NCI-H2196 treated with DMSO at 0.1 percent for 48 hours (cell line): ENCODE measurements around the gene ATG5.

Source experiments
- DNase-seq: peaks from one replicate; lab custom pipeline; 2025; ENCODE audit not compliant: unreplicated experiment; lab: John Stamatoyannopoulos, UW

Gene ATG5

DNA sequence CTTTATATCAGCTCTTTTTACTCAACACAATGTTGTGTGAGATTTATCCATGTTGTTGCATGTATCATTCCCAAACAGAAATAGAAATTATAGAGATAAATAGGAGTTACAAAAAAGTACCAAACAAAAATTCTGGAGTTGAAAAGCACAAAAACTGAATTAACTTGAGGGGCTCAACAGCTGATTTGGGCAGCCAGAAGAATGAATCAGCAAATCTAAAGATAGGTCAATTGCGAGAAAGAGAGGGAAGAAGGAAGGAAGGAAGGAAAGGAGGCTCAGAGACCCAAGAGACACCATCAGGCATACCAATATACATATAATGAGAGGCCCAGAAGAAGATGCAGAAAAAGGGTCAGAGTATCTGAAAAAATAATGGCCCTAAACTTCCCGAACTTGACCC is 98.9 kb downstream of the ATG5 start:
- no peak for DNase-seq

DNA sequence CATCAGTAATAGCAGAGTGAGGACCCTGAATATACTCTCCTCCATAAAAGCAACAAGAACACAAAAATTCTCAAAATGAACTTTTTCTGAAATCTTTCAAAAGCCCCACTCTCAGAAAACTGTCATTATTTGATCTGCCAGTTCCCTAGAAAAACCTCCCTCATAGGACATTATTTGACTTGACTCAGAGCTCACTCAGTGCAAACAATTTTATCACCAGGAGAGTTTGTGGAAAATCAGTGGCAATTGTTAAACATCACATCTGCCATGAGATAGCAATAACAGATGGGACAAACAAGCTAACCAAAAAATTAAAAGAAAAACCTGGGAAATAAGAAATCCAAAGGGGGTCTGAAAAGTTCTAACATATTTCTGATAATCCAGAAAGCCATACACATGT is 100.0 kb downstream of the ATG5 start:
- DNase-seq, result no peak

DNA sequence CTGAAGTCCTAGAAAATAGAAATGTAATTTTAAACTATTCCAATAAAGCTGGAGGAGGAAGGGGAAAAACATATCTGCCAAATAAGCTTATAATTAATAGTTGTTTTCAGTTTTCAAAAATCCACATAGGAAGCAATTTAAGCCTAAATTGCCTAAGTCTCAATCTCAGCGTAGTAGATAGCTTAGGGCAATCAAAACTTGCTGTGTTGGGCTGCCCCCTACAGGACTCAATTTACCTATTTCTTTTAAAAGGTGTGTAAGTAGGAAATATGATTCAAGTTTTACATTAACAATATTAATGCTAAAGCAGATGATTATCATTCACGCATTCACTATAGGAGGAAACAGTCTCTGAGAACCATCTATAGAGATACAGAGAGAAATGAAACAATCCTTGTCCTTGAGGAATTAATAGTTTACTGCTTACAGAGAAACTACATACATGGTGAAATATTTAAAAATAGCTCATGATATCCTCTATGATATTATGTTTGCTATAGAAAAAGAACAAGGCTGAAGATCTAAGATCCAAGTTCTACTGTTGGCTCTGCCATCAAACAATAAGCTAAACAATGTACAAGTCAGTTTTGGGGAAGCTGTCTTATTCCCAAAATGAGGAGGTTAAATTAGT is 102.1 kb downstream of the ATG5 start:
- no peak for DNase-seq

DNA sequence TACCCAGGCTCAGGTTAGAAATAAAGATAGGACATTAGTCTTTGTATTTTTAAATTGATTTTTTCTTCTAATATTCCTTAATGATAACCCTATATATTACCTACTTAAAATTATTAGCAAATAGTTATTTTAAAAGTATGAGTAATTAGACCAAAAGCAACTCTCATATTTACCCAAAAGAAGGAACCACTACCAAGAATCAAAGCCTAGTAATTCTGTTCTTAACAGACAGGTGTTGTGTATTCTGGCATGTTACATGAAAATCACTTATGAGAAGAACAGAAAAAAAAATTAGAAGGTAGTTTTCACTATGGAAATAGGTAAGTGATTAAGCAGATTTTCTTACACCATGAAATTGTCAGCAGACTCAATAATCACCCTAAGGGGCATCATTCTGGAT is 105.1 kb downstream of the ATG5 start:
- no peak for DNase-seq

DNA sequence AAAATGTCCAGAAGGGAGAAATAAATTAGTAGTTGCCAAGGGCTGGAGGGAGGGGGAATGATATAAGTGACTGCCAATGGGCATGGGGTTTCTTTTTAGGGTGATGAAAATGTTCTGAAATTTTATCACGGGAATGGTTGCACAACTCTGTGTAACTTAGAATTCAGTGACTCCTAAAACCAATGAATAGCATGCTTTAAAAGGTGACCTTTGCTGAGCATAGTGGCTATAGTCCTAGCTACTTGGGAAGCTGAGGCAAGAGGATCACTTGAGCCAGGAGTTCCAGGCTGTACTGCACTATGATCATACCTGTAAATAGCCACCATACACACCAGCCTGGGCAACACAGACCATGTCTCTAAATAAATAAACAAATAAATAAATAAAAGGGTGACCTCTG is 109.0 kb downstream of the ATG5 start:
- DNase-seq, result no peak

DNA sequence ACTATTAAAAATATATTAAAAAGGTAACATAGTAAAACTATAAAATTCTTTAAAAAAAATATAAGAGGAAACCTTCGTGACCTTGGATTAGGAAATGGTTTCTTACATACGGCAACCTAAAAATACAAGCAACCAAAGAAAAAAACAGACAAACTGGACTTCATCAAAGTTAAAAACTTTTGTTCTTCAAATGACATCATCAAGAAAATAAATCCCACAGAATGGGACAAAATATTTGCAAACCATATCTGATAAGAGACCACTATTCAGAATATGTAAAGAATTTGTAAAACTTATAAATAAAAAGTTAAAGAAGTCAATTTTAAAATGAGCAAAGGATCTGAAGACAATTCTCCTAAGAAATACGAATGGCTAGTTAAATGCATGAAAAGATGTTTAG is 110.0 kb downstream of the ATG5 start:
- DNase-seq, result no peak

DNA sequence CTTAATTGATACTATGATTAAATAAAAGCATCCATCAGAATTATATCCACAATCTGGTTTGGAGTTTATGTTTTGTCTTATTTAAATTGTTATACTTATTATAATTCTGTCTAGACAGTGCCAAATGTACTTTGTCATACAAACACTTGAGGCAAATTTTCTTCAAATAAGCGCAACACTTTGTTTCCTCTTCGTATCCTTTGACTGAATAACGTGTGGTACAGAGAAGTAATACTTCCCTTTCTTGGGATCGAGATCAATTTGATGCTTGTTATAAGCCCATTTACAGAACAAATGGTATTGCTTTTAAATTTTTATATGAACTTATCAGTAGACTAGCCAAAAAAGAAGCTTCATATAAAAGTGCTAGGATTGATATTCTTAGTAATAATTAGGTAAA is 111.0 kb downstream of the ATG5 start:
- no peak for DNase-seq

DNA sequence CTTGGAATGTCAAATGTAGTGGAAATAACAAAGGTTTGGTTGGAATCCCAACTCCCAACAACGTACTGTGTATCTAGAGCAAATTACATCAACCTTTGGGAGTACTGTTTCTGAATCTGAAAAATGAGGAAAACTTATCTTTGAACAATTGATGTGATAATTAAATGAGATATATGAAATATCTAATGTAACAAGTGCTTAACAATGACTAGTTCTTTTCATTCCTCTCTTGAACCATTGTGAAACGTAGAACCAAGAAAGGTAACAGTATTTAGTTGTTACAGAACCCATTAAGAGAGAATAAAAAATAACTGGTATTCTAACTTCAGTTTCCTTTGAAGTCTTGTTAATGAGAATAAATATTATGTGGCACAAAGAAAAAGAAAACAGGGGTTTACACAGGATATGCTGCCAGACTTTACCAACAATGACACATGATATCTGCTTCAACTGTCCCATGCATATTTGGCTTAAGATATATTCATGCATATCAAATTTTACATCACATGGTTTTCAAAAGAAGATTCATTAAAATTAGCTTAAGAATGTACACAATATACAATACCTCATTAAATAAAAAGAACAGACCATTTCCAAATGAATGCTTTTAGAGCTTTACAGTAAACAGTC is 111.8 kb downstream of the ATG5 start:
- no peak for DNase-seq

DNA sequence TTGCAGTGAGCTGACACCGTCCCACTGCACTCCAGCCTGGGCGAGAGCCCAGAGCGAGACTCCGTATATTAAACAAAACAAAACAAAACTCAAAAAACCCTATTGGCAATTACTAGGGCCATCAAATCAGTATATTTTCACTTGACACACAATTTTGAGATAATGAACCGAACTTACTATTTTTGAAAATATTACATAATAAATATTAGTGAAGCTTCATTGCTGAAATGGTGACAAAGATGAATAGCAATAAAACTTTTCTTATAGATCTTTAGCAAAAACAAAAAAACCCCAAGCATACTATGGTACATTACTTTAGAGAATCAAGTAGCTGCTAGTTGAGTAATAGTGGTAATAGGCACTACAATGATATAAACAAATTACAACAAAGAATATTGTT is 113.0 kb downstream of the ATG5 start:
- no peak for DNase-seq

DNA sequence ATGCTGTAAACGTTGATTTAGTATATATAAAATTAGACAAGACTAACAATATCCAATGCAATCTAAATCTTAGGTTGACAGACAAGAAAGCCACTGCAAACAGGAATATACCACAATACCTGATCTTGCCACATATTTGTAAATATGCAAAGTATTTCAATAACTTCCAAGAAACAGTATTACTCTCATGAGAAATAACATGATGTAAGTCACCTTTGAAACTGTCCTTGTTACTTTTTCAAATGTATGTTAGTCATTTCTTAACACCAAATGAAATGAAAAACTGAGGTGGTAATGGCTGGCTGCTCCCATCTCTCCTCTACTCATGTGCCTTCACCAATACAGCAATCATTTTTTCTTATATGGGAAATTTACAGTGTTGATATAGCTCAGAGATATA is 118.7 kb downstream of the ATG5 start:
- DNase-seq, result no peak

DNA sequence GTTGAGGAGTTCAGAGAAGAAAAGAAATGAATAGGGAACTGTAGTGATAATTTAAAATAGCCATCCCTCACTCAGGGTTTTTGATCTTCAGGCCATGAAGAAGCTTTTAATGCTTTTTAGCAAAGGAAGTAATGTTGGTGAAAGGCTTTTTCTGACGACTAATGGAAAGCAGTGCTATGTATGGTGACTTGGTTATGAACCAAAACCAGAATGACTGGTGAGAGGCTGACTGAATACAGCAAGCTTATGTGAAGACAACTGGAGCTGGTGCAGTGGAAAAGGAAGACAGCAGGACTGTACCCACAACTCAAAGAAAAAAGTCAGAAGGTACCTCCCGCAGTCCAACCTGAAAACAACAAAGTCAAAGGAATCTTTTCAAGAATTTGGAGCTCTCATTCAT is 120.6 kb downstream of the ATG5 start:
- DNase-seq, result no peak

DNA sequence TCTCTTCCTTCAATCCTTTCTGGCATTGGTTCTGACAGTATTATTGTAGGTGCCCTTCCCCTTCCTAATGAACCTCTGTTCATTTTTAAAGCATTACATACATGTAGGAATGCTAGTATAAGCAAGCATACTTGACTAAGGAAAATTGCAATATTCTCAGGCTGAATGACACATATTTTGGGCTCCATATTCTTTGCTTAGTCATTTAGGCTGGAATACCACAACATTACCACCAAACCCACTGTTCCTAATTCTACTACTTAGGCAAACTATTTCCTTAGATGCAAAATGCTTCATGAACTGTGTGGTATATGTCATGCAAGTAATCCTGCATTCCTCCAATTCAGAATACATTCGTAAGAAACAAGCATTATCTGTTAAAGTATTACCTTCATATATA is 125.6 kb downstream of the ATG5 start:
- no peak for DNase-seq

DNA sequence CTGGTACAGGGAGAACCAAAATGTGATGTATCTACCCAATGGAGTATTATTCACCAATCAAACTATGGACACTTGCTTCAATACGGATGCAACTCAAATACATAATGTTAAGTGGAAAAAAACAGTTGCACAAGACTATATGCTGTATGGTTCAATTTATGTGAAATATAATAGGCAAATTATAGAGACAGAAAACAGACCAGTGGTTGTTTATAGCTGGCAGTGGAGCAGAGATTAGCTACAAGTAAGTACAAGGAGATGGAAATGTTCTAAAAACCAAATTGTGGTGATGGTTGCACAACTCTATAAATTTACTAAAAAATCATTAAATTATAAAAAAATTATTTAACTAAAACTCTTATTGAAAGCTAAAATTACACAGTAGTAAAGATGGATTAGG is 126.2 kb downstream of the ATG5 start:
- no peak for DNase-seq

DNA sequence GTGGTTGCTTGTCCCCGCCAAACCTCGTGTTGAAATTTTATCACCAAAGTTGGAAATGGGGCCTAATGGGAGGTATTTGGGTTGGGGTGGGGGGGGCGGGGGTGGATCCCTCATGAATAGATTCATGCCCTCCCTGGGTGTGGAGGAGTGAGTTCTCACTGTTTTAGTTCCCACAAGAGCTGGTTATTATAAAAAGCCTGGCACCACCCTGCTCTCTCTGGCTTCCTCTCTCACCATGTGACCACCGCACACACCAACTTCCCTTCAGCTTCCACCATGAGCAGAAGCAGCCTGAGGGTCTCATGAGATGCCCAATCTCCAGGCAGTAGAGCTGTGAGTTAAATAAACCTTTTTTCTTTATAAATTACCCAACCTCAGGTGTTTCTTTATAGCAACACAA is 128.1 kb downstream of the ATG5 start:
- DNase-seq, result no peak

DNA sequence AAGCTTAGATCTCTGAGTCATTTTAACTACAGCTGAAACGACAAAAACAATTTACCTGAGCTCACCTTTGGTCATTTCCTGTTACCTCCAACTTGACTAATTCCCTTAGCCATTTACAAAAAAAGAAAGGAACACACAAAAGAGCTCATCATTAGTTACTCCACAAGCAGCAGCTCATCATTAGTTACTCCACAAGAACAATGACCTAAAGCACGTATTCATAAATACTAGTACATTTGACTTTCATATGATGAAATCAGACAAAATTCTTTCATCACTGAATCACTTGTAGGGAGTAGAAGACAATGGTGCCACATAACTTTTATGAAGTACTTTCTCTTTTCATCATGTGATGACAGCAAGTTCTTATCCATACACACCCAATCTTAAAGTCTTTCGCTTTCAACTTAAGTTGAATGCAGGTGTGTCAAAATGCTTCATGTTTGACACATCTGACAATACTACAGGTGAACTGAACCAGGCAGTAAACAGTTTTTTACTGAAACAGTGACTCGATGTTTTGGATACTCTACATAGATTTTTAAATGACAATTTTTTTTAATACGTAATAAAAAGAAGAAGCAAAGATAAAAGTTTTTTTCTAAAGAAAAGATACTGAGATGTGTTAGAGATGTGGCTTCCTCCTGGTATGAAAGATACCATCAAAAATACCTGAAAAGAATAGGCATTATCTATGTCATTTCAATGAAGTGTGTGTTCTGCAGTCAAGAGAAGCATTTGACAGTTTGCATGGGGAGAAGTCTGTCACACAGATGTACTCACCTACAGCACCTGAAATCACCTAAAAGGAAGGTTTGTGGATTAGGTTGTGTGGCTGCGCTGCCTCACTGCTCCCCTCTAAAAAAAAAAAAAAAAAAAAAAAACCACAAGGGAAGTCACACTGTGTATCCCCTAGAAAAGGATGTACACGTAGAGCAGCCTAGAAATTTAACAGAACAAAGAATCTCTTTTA is 130.3 kb downstream of the ATG5 start:
- DNase-seq, result no peak

DNA sequence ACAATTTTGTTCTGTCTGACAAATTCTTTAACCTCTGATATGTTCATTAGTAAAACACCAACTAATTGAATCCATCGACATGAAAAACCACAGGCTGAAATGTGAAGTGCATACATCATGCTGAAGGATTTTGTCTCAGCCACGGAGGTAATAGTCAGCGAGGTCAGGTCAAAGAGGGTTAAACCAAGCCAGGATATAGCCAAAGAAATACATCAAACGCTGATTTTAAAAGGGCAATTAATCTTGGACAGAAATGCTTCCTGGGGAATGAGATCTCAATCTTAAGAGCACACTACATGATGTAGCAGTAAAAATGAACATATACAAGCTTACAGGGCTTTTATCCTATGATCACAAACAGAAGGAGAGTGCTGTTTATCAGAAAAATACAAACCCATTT is 132.7 kb downstream of the ATG5 start:
- DNase-seq, result no peak

DNA sequence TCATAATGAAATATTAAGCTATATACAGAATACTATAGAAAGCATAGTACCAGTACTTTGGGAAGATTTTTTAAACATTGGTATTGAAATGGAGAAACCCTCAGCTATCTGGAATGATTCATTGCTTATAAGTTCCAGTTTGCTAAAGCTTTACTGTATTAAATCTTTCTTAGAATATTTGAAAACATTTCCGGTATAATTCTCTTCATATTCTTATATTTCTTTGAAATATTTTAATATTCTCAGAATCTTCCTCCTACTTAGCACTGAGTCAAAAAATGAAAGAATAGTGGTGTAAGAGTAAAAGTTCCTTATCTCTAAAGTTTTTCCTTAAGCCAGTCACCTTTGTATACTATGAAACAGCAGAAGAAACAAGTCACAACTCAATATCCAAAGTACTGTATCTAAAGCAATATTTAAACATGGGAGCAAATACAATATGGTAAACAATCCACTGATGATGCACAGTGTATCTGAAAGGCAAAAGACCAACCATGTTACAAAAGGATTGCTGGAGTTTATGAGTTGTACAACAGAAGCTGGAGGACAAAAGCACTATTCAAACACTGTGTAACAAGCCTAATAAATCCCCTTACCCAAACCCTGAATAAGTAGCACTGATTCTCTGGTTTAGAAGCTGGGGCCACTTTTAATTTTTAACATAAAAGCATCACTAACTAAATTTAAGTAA is 137.3 kb downstream of the ATG5 start:
- DNase-seq, result no peak

DNA sequence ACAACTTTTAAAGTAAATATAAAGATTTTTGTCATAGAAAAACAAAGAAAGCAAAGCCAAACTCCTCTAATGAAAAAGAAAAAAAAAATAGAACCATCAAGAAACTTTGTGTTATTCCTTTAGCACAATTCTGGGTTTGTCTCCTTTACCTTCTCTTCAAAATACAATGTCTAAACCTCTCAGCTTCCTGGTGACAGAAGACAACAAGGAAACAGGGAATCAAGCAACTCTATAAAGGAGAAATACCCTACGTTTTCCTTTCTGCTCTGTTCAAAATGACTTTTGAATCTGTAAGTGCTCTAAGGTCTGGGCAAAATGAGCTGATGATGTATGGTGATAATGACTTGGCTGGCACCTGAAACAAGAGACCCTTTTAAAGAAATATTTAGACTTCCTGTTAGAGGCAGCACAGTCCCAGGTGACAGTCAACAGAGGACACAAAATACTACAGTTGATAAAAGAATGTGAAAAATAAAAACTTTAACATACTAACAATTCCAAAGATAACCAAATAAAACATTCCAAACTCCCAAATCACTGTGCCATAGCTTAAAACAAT is 138.1 kb downstream of the ATG5 start:
- DNase-seq, result no peak

DNA sequence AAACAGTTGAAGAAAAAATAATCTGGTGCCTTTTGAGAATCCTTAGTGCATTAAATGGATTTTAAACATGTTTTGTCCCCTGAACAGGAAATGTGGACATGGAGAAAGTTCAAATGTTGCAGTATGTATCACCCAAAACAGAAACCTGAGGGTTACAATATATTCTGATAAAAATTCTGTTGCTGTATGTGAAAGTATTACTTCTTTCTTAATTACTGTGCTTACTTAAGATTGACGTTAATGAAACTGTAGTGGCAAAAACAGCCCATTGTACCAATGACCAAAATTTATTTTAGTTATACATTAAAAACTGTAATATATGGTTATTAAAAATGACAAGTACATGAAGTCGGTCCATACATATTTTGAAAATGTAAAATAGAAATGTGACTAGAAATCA is 138.8 kb downstream of the ATG5 start:
- no peak for DNase-seq

DNA sequence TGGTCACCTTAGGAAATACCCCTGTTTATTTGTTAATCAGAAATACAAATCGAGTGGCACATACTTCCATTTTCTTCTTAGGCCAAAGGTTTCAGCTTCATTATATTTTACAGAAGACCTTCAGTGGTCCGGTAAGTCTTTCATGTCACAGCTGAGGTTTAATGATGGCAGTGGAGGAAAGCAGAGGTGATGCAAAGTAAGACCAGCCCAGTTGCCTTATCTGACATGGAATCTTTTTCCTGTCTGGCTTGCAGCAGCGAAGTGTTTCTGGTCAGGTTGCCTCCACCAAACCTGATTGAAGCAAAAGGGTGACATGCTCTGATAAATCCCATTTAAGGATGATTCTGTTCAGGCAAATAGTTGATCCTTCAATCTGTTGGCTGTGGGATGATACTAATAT is 139.4 kb downstream of the ATG5 start:
- no peak for DNase-seq

DNA sequence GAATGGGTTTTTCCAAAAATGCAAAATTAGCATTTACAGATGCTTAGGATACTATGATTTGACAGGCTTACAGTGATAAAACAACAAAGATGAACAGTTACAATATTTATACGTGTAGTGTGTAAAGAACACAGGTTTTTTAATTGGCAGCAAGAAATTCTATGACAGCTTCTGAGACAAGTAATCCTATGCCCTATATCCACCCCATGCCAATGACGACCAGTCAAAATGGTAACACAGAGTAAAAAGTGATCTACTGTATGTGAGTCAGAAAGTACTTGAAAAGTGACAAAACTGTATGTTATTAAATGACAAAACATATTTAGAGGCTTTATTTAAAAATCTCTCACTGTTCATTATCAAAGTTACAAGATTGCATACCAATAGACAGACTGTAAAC is 139.9 kb downstream of the ATG5 start:
- DNase-seq, result no peak
